ENCODE results near the gene AQP11. TPM values are rescaled to one million over a fixed set of nuclear protein-coding genes. Genes with fewer than 3 reads are reported as not detected.

Gene AQP11
- total RNA-seq, 1 donor from 2014 or later, result 2.4 TPM

GRCh38 chr11:77596626-77597025 lies 6.9 kb downstream of the AQP11 start:
- no peaks in the 10 kb centered on the region for H3K9me3 Mint-ChIP-seq
- no peaks in the 10 kb centered on the region for H3K36me3 Mint-ChIP-seq
- H3K27ac Mint-ChIP-seq, result no peak overlapping the region
- H3K4me1 Mint-ChIP-seq (ENCODE audit: unreplicated experiment), result no peaks in the 10 kb centered on the region
- TF ChIP-seq CTCF (conservative IDR thresholded peaks at IDR 0.05), result no peak
- H3K4me3 Mint-ChIP-seq, result no peak overlapping the region
- DNase-seq (ENCODE audit: extremely low spot score, unreplicated experiment), result no peak
- H3K27me3 Mint-ChIP-seq, result no peaks in the 10 kb centered on the region

GRCh38 chr11:77598195-77598594 lies 8.4 kb downstream of the AQP11 start:
- no peak for DNase-seq (ENCODE audit: extremely low spot score, unreplicated experiment)
- Mint-ChIP-seq H3K27ac (no peak overlapping the region), H3K4me1 (ENCODE audit: unreplicated experiment) (peaks cover 7% of the 10 kb centered on the region), H3K9me3 (no peaks in the 10 kb centered on the region), H3K27me3 (no peaks in the 10 kb centered on the region), H3K36me3 (no peaks in the 10 kb centered on the region), H3K4me3 (no peak overlapping the region)
- no peak for TF ChIP-seq CTCF (conservative IDR thresholded peaks at IDR 0.05)

GRCh38 chr11:77602381-77603088 lies 12.8 kb downstream of the AQP11 start:
- TF ChIP-seq CTCF (conservative IDR thresholded peaks at IDR 0.05), result no peak
- Mint-ChIP-seq H3K27ac (no peak overlapping the region), H3K36me3 (no peaks in the 10 kb centered on the region), H3K27me3 (no peaks in the 10 kb centered on the region), H3K9me3 (no peaks in the 10 kb centered on the region), H3K4me1 (ENCODE audit: unreplicated experiment) (peaks cover 7% of the 10 kb centered on the region), H3K4me3 (no peak overlapping the region)
- DNase-seq (ENCODE audit: extremely low spot score, unreplicated experiment), result no peak

GRCh38 chr11:77604281-77604680 lies 14.5 kb downstream of the AQP11 start:
- Mint-ChIP-seq H3K27ac (no peak overlapping the region), H3K36me3 (no peaks in the 10 kb centered on the region), H3K27me3 (no peaks in the 10 kb centered on the region), H3K9me3 (no peaks in the 10 kb centered on the region), H3K4me3 (no peak overlapping the region), H3K4me1 (ENCODE audit: unreplicated experiment) (peaks cover 7% of the 10 kb centered on the region)
- no peak for DNase-seq (ENCODE audit: extremely low spot score, unreplicated experiment)
- TF ChIP-seq CTCF (conservative IDR thresholded peaks at IDR 0.05), result no peak

- Mint-ChIP-seq H3K9me3 (no peaks in the 10 kb centered on the region), H3K27ac (no peak overlapping the region), H3K27me3 (no peaks in the 10 kb centered on the region), H3K36me3 (peaks cover 20% of the 10 kb centered on the region), H3K4me3 (no peak overlapping the region), H3K4me1 (ENCODE audit: unreplicated experiment) (no peaks in the 10 kb centered on the region)
- DNase-seq (ENCODE audit: extremely low spot score, unreplicated experiment), result no peak
- TF ChIP-seq CTCF (conservative IDR thresholded peaks at IDR 0.05), result no peak
Measured at GRCh38 chr11:77609234-77609633, 19.5 kb downstream of the AQP11 start.

Data from type B pancreatic cell (in vitro differentiated cells).